H1 (cell line): ENCODE results near the gene TCEANC2. TPM values are rescaled to one million over a fixed set of nuclear protein-coding genes. Genes with fewer than 3 reads are reported as not detected.

Experiments
- CTCF ChIA-PET: fragments of 300-600 bp; sonication (Branson Sonifier 250); formaldehyde crosslinking; loops from one replicate; lab custom pipeline; 2021; ENCODE audit not compliant: partially characterized antibody; lab: Charles Lee
- POLR2A ChIA-PET: fragments of 300-600 bp; sonication (Branson Sonifier 250); formaldehyde crosslinking; loops from one replicate; lab custom pipeline; 2021; ENCODE audit warnings: inconsistent platforms; ENCODE audit not compliant: partially characterized antibody; lab: Charles Lee
- DNase-seq, 2 experiments: peaks; one replicate each; pipeline versions ENCODE4 v3.0.0 to v3.0.0-alpha.2; 2010 to 2022; ENCODE audit warnings: low spot score in 2 of 2, low read depth in 1 of 2, mixed read lengths in 1 of 2
- FAIRE-seq: peaks from 2 replicates; lab custom pipeline; 2011; peaks lifted over from hg19 to GRCh38; lab: Jason Lieb, UNC
- H2AFZ ChIP-seq: 2 replicates; pipeline ENCODE4 v1.8.1; 2012; ENCODE audit warnings: low read length, inconsistent platforms
- H2AK5ac ChIP-seq: 2 replicates; pipeline ENCODE4 v1.6.1; 2013; ENCODE audit warnings: low read depth, low read length
- H2BK120ac ChIP-seq: replicated peaks from 2 replicates; pipeline ENCODE3; 2013; ENCODE audit warnings: low read depth, low read length, inconsistent platforms
- H2BK12ac ChIP-seq: 2 replicates; pipeline ENCODE4 v1.6.1; 2013; ENCODE audit warnings: low read depth, low read length
- H2BK15ac ChIP-seq: 2 replicates; pipeline ENCODE4 v1.6.1; 2013; ENCODE audit warnings: low read length
- H2BK20ac ChIP-seq: 2 replicates; pipeline ENCODE4 v1.6.1; 2013; ENCODE audit warnings: low read length
- H2BK5ac ChIP-seq: 2 replicates; pipeline ENCODE4 v1.6.1; 2013; ENCODE audit warnings: low read depth, low read length
- H3K14ac ChIP-seq: 2 replicates; pipeline ENCODE4 v1.6.1; 2013; ENCODE audit warnings: inconsistent platforms; ENCODE audit not compliant: insufficient read length
- H3K18ac ChIP-seq: 2 replicates; pipeline ENCODE4 v1.6.1; 2013; ENCODE audit warnings: low read length; ENCODE audit errors: extremely low read depth
- H3K23ac ChIP-seq: 2 replicates; pipeline ENCODE4 v1.6.1; 2013; ENCODE audit warnings: inconsistent platforms; ENCODE audit not compliant: insufficient read length
- H3K23me2 ChIP-seq: 2 replicates; pipeline ENCODE4 v1.6.1; 2013; ENCODE audit warnings: low read depth, low read length
- H3K27ac ChIP-seq: 2 replicates; pipeline ENCODE4 v1.6.1; 2011; ENCODE audit warnings: low read depth, low read length, inconsistent platforms
- H3K27me3 ChIP-seq, 4 experiments: replicated peaks in 1 of 4; 1 replicate in 1 of 4; 2 replicates in 3 of 4; pipeline versions ENCODE4 v1.6.1 to v1.8.1; 2011 to 2013; ENCODE audit warnings: low read length in 3 of 4, mild to moderate bottlenecking in 3 of 4, inconsistent platforms in 2 of 4, mixed read lengths in 2 of 4, moderate library complexity in 1 of 4; ENCODE audit not compliant: control insufficient read depth in 3 of 4, insufficient read depth in 3 of 4; ENCODE audit errors: extremely low read depth in 1 of 4
- H3K36me3 ChIP-seq, 4 experiments: 2 replicates each; pipeline versions ENCODE4 v1.6.1 to v1.8.1; 2011 to 2013; ENCODE audit warnings: mild to moderate bottlenecking in 4 of 4, low read length in 3 of 4, moderate library complexity in 2 of 4, control low read depth in 1 of 4, inconsistent platforms in 1 of 4; ENCODE audit not compliant: insufficient read depth in 4 of 4, control insufficient read depth in 2 of 4
- H3K4ac ChIP-seq: replicated peaks from 2 replicates; pipeline ENCODE3; 2013; ENCODE audit warnings: low read length, low read depth, mixed read lengths, inconsistent platforms; ENCODE audit not compliant: insufficient read length
- H3K4me1 ChIP-seq, 4 experiments: replicated peaks in 1 of 4; 1 replicate in 1 of 4; 2 replicates in 3 of 4; pipeline versions ENCODE4 v1.6.1 to v1.8.1; 2011 to 2013; ENCODE audit warnings: low read length in 3 of 4, inconsistent platforms in 2 of 4, mixed read lengths in 1 of 4; ENCODE audit not compliant: insufficient read depth in 4 of 4, control insufficient read depth in 3 of 4
- H3K4me2 ChIP-seq, 2 experiments: 2 replicates each; pipeline versions ENCODE4 v1.6.1 to v1.8.1; 2011 to 2013; ENCODE audit warnings: low read depth in 2 of 2, low read length in 2 of 2, control low read depth in 1 of 2, inconsistent platforms in 1 of 2, mild to moderate bottlenecking in 1 of 2; ENCODE audit not compliant: insufficient read depth in 1 of 2
- H3K4me3 ChIP-seq, 4 experiments: fragments of 200-600, 300-600 bp in 1 of 4; sonication (generic), shearing (Covaris generic), sonication (Bioruptor Twin) in 1 of 4; 2 replicates each; pipeline versions ENCODE4 v1.5.1 to v1.8.1; 2011 to 2016; ENCODE audit warnings: low read length in 4 of 4, low read depth in 3 of 4, control low read depth in 2 of 4, inconsistent platforms in 2 of 4, mild to moderate bottlenecking in 2 of 4, mixed read lengths in 1 of 4, moderate library complexity in 1 of 4; ENCODE audit not compliant: insufficient read depth in 2 of 4; ENCODE audit errors: extremely low read depth in 1 of 4
- H3K56ac ChIP-seq: replicated peaks from 2 replicates; pipeline ENCODE3; 2013; ENCODE audit warnings: low read depth, mild to moderate bottlenecking, mixed read lengths, low read length, inconsistent platforms; ENCODE audit not compliant: insufficient read length
- H3K79me1 ChIP-seq: 2 replicates; pipeline ENCODE4 v1.6.1; 2013; ENCODE audit warnings: low read depth, low read length, control low read depth
- H3K79me2 ChIP-seq, 2 experiments: 2 replicates each; pipeline versions ENCODE4 v1.6.1 to v1.8.1; 2012 to 2013; ENCODE audit warnings: low read length in 2 of 2, mild to moderate bottlenecking in 2 of 2, inconsistent platforms in 1 of 2; ENCODE audit not compliant: insufficient read depth in 2 of 2, control insufficient read depth in 1 of 2
- H3K9ac ChIP-seq, 4 experiments: replicated peaks in 1 of 4; 1 replicate in 1 of 4; 2 replicates in 3 of 4; pipeline versions ENCODE4 v1.6.1 to v1.8.1; 2011 to 2013; ENCODE audit warnings: low read depth in 3 of 4, low read length in 3 of 4, control low read depth in 2 of 4, mild to moderate bottlenecking in 2 of 4, moderate library complexity in 2 of 4, inconsistent platforms in 1 of 4; ENCODE audit errors: extremely low read depth in 1 of 4
- H3K9me3 ChIP-seq, 2 experiments: 2 replicates each; pipeline versions ENCODE4 v1.6.1 to v1.8.1; 2012 to 2013; ENCODE audit warnings: mild to moderate bottlenecking in 2 of 2, moderate library complexity in 2 of 2, control low read depth in 1 of 2, inconsistent platforms in 1 of 2, low read depth in 1 of 2, low read length in 1 of 2, mixed read lengths in 1 of 2; ENCODE audit not compliant: insufficient read depth in 2 of 2
- H4K20me1 ChIP-seq, 2 experiments: replicated peaks in 1 of 2; 2 replicates each; pipeline versions ENCODE3 to v1.8.1; 2011 to 2013; ENCODE audit warnings: inconsistent platforms in 2 of 2, low read length in 2 of 2, mild to moderate bottlenecking in 1 of 2; ENCODE audit not compliant: insufficient read depth in 2 of 2, control insufficient read depth in 1 of 2
- H4K5ac ChIP-seq: 2 replicates; pipeline ENCODE4 v1.6.1; 2013; ENCODE audit warnings: low read length, low read depth, mixed read lengths, inconsistent platforms; ENCODE audit not compliant: insufficient read length
- H4K8ac ChIP-seq: 2 replicates; pipeline ENCODE4 v1.8.0; 2013; ENCODE audit warnings: mild to moderate bottlenecking, moderate library complexity, low read length, inconsistent platforms; ENCODE audit not compliant: insufficient read depth; ENCODE audit errors: extremely low read depth
- H4K91ac ChIP-seq: replicated peaks from 2 replicates; pipeline ENCODE3; 2013; ENCODE audit warnings: low read length, mixed read lengths, inconsistent platforms; ENCODE audit not compliant: insufficient read length
- CEBPB ChIP-seq: IDR thresholded peaks from 2 replicates; pipeline ENCODE4 v1.6.1; 2012; ENCODE audit warnings: low read depth, low read length
- CTCF ChIP-seq, 3 experiments: IDR thresholded peaks; 1 replicate in 2 of 3; 2 replicates in 1 of 3; pipeline versions ENCODE4 v1.5.1 to v1.6.1; 2011; ENCODE audit warnings: low read length in 3 of 3, mild to moderate bottlenecking in 3 of 3, inconsistent platforms in 2 of 3, low read depth in 1 of 3, moderate library complexity in 1 of 3; ENCODE audit not compliant: insufficient read depth in 1 of 3; ENCODE audit errors: control extremely low read depth in 1 of 3
- HDAC2 ChIP-seq, 2 experiments: fragments of 300-600 bp in 1 of 2; sonication (generic) in 1 of 2; IDR thresholded peaks; 2 replicates each; pipeline ENCODE4 v1.6.1; 2011 to 2012; ENCODE audit warnings: low read depth in 2 of 2, low read length in 2 of 2, mild to moderate bottlenecking in 2 of 2, moderate library complexity in 2 of 2, borderline replicate concordance in 1 of 2, inconsistent platforms in 1 of 2
- JUN ChIP-seq: IDR thresholded peaks from 2 replicates; pipeline ENCODE4 v1.6.1; 2011; ENCODE audit warnings: low read depth, mild to moderate bottlenecking, improper control_type of control experiment, low read length
- MAFK ChIP-seq: IDR thresholded peaks from 2 replicates; pipeline ENCODE4 v1.6.1; 2012; ENCODE audit warnings: low read depth, mild to moderate bottlenecking, improper control_type of control experiment, low read length
- PHF8 ChIP-seq: fragments of 200-600 bp; sonication (generic); conservative IDR thresholded peaks from 2 replicates; pipeline ENCODE4 v1.7.1; 2012; ENCODE audit warnings: low read depth, mild to moderate bottlenecking, inconsistent platforms, low read length, moderate library complexity
- POU5F1 ChIP-seq: IDR thresholded peaks from 2 replicates; pipeline ENCODE4 v1.6.1; 2011; ENCODE audit warnings: low read depth, mild to moderate bottlenecking, low read length, moderate library complexity
- RBBP5 ChIP-seq: IDR thresholded peaks from 2 replicates; pipeline ENCODE4 v1.7.1; 2012; ENCODE audit warnings: low read depth, mild to moderate bottlenecking, inconsistent platforms, low read length, moderate library complexity, borderline replicate concordance
- SRF ChIP-seq: IDR thresholded peaks from 2 replicates; pipeline ENCODE4 v1.6.1; 2011; ENCODE audit warnings: mild to moderate bottlenecking, low read depth, low read length, moderate library complexity
- SUZ12 ChIP-seq: fragments of 200-600 bp; sonication (generic); IDR thresholded peaks from 2 replicates; pipeline ENCODE4 v1.6.1; 2012; ENCODE audit warnings: mild to moderate bottlenecking, inconsistent platforms, low read length, moderate library complexity, mixed read lengths
- TAF1 ChIP-seq: IDR thresholded peaks from 2 replicates; pipeline ENCODE4 v1.6.1; 2011; ENCODE audit warnings: mild to moderate bottlenecking, low read depth, low read length
- ZNF274 ChIP-seq: IDR thresholded peaks from 2 replicates; pipeline ENCODE4 v1.7.0; 2012; ENCODE audit warnings: low read length, borderline replicate concordance; ENCODE audit errors: extremely low read depth
- WGBS, 2 experiments: shearing (Covaris generic) in 1 of 2; methylation state at CpG; one replicate each; pipeline versions ENCODE4 v1.1.6 to v1.1.7; 2013 to 2015; ENCODE audit warnings: low lambda C conversion rate in 2 of 2, mixed read lengths in 2 of 2, inconsistent platforms in 1 of 2, low coverage in 1 of 2, missing lambda C conversion rate in 1 of 2; ENCODE audit not compliant: insufficient replicate concordance in 2 of 2, insufficient coverage in 1 of 2, insufficient read length in 1 of 2; ENCODE audit errors: extremely low coverage in 1 of 2, missing lambda C conversion rate in 1 of 2; 5-methylcytosine and 5-hydroxymethylcytosine counted together
- polyA plus RNA-seq, 7 experiments: library from polyadenylated mRNA; depleted of rRNA in 3 of 7; stranded (reverse) in 5 of 7; unstranded in 2 of 7; fragments of >200 nt in 5 of 7; fragments of 200-250 nt in 2 of 7; gene quantifications; 1 replicate in 5 of 7; 2 replicates in 1 of 7; 4 replicates in 1 of 7; pipeline versions ENCODE4 v1.2.1 to v1.2.3, GENCODE V29; 2011 to 2013; ENCODE audit warnings: missing spikeins in 2 of 7, mixed read lengths in 2 of 7
- total RNA-seq: library from RNA; stranded (reverse); fragmentation: NEBNext Ultra II Directional; extraction: Animal tissue kit (Norgen Biotek cat#: 25700); gene quantifications from 2 replicates; pipeline ENCODE4 v1.2.1, GENCODE V29; 2021

TCEANC2 gene
- total and polyA plus RNA-seq, 2 of the 8 experiments (the other 6 are each of a cell fraction or from before 2014, with no cell fraction given) = 4.2 to 8.2 TPM

DNA sequence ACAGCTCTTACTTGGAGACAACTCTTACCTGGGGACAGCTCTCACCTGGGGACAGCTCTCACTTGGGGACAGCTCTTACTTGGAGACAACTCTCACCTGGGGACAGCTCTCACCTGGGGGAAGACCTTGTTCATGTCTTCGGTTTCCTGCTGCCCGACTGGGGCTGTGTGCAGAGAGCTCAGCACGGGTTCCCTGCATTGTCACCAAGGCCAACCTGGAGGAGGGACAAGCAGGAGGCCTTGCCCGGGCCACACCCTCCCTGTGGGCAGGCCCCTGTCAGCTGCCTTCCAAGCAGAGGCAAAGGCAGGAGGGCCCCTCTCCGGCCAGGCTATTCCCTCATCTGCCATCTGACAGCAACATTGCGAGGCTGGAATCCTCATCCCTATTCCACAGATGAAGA, 35.4 kb upstream of the TCEANC2 start, which contains the start of gene LDLRAD1:
TSS of gene LDLRAD1 (minus strand) at position 208 of the 400 bp plus-strand sequence. CDS start at position 134, 74 bp downstream.
- no peak within 1 kb of the TSS for H3K4ac ChIP-seq
- no peaks in the 10 kb centered on the region for H3K27me3 ChIP-seq
- H2BK120ac ChIP-seq = no peak within 1 kb of the TSS
- no peak within 1 kb of the TSS for H3K27ac ChIP-seq
- 86% methylated on average over 6 of the region's 6 CpGs; no CpG with 5 or more reads in 1 of the 2 experiments for WGBS, 2 experiments
- H3K9ac ChIP-seq = no peak within 1 kb of the TSS
- H2AFZ ChIP-seq = no peak within 1 kb of the TSS; the same call in 1 of the 2 replicates
- no peak within 1 kb of the TSS for H3K18ac ChIP-seq
- H4K5ac ChIP-seq = no peak within 1 kb of the TSS
- H4K91ac ChIP-seq = no peak within 1 kb of the TSS
- no peak within 1 kb of the TSS for H4K8ac ChIP-seq
- POLR2A ChIA-PET = no interaction called here
- no peak within 1 kb of the TSS for H2BK12ac ChIP-seq
- H2BK15ac ChIP-seq = no peak within 1 kb of the TSS
- H3K79me1 ChIP-seq = no peaks in the 10 kb centered on the region
- no peaks in the 10 kb centered on the region for H3K23me2 ChIP-seq
- H3K4me1 ChIP-seq = peaks cover 0 to 3% (median 0%) of the 10 kb centered on the region in 4 experiments; a peak in 1 of 7 replicates
- H2BK5ac ChIP-seq = no peak within 1 kb of the TSS
- H3K9me3 ChIP-seq = no peaks in the 10 kb centered on the region
- H3K56ac ChIP-seq = no peak within 1 kb of the TSS
- H3K4me2 ChIP-seq = no peak within 1 kb of the TSS
- H3K14ac ChIP-seq = no peak within 1 kb of the TSS
- H2AK5ac ChIP-seq = no peak within 1 kb of the TSS
- no peak for FAIRE-seq
- H3K23ac ChIP-seq = no peak within 1 kb of the TSS
- no peak within 1 kb of the TSS for H3K4me3 ChIP-seq
- no peaks in the 10 kb centered on the region for H3K36me3 ChIP-seq
- H4K20me1 ChIP-seq = no peaks in the 10 kb centered on the region
- CTCF ChIA-PET = interaction anchor here (0.6 to 2.3 kb wide), 5 partner anchors 9 to 86 kb away, joined by 3 to 8 read pairs (median 4); no protein-coding TSS in a partner anchor
- DNase-seq = no peak
- no peaks in the 10 kb centered on the region for H3K79me2 ChIP-seq
- H2BK20ac ChIP-seq = no peak within 1 kb of the TSS
- TF ChIP-seq CTCF (IDR thresholded peaks at IDR 0.05; ENCODE audit: control extremely low read depth in 1 of 3, insufficient read depth in 1 of 3, low read depth in 1 of 3, low read length in 3 of 3) (no peak), RBBP5 (no peak), HDAC2 (IDR thresholded peaks at IDR 0.05; ENCODE audit: borderline replicate concordance in 1 of 2, low read depth in 2 of 2, low read length in 2 of 2) (no peak), TAF1 (no peak), SUZ12 (no peak), PHF8 (no peak), ZNF274 (no peak), MAFK (no peak), JUN (no peak), CEBPB (no peak), SRF (no peak), POU5F1 (no peak)
